Left ventricle myocardium inferior (tissue), 1 donor: ENCODE measurements around the gene ZNF423. TPM values are rescaled to one million over a fixed set of nuclear protein-coding genes. Genes with fewer than 3 reads are reported as not detected.

ENCODE experiments used
- DNase-seq: peaks from one replicate; pipeline ENCODE4 v3.0.0-alpha.2; 2020
- H3K27ac ChIP-seq: fragments of 200-600 bp; replicated peaks from 2 replicates; pipeline ENCODE4 v1.8.0; 2021
- H3K27me3 ChIP-seq: fragments of 200-600 bp; 2 replicates; pipeline ENCODE4 v1.8.0; 2021; ENCODE audit warnings: low read depth
- H3K36me3 ChIP-seq: fragments of 200-600 bp; 2 replicates; pipeline ENCODE4 v1.8.0; 2021
- H3K4me1 ChIP-seq: fragments of 200-600 bp; 2 replicates; pipeline ENCODE4 v1.8.0; 2021
- H3K4me3 ChIP-seq: fragments of 200-600 bp; 2 replicates; pipeline ENCODE4 v1.8.0; 2021; ENCODE audit warnings: mild to moderate bottlenecking, moderate library complexity
- H3K9me3 ChIP-seq: fragments of 200-600 bp; replicated peaks from 2 replicates; pipeline ENCODE4 v1.8.0; 2021
- intact Hi-C: fragments of 100-400 bp; cut with micrococcal nuclease; formaldehyde crosslinking; loops from one replicate; pipeline ENCODE4 v1.11.0; 2022
- total RNA-seq: library from RNA; stranded (reverse); fragmentation: NEBNext Ultra II Directional; extraction: Animal tissue kit (Norgen Biotek cat#: 25700); gene quantifications from one replicate; pipeline ENCODE4 v1.2.1, GENCODE V29; 2021
- TF ChIP-seq, protein P1 (sequence below): fragments of 200-600 bp; IDR thresholded peaks from 2 replicates; pipeline ENCODE4 v1.8.0; 2021; ENCODE audit warnings: antibody characterized with exemption, mild to moderate bottlenecking, borderline replicate concordance
- donor health status: DM: no; HTN: yes; CAD: no; lungs with severe emphysema.

Gene ZNF423
- total RNA-seq, 1 donor from 2014 or later: 8.6 TPM

DNA sequence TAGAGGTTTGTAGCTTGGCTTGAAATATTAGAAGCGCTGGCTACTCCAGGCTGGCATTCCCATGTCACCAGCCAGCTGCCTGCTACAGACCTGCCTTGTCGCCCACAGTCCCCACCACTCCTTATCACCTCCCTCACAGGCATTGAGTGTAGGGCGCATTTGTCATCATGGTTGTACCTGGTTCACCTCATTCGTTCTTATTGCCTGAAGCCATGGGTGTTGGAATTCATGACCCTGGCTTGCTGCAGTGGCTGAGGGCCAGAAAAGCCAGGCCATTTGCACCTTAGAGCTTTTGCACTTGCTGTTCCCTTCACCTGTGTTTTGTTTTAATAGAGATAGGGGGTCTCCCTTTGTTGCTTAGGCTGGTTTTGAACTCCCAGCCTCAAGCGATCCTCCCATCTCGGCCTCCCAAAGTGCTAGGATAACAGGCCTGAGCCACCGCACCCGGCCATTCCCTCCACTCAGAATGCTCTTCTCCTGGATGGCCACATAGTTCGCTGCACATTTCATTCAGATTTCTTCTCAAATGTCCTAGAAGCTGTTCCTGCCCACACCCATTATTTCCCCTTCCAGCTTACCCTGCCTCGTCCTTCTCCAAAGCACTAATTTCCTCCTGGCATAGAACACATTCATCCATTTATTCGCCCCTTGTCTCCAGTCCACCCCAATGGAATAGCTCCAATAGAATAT, 384.7 kb downstream of the ZNF423 start:
- Histone ChIP-seq H3K9me3 (no peaks in the 10 kb centered on the region), H3K27me3 (peaks cover 7% of the 10 kb centered on the region), H3K4me1 (no peaks in the 10 kb centered on the region), H3K36me3 (no peaks in the 10 kb centered on the region), H3K27ac (no peak overlapping the region), H3K4me3 (no peak overlapping the region)
- TF ChIP-seq, protein P1, sequence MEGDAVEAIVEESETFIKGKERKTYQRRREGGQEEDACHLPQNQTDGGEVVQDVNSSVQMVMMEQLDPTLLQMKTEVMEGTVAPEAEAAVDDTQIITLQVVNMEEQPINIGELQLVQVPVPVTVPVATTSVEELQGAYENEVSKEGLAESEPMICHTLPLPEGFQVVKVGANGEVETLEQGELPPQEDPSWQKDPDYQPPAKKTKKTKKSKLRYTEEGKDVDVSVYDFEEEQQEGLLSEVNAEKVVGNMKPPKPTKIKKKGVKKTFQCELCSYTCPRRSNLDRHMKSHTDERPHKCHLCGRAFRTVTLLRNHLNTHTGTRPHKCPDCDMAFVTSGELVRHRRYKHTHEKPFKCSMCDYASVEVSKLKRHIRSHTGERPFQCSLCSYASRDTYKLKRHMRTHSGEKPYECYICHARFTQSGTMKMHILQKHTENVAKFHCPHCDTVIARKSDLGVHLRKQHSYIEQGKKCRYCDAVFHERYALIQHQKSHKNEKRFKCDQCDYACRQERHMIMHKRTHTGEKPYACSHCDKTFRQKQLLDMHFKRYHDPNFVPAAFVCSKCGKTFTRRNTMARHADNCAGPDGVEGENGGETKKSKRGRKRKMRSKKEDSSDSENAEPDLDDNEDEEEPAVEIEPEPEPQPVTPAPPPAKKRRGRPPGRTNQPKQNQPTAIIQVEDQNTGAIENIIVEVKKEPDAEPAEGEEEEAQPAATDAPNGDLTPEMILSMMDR: no peak
- intact Hi-C loops: no loop called here
- no peak for DNase-seq

DNA sequence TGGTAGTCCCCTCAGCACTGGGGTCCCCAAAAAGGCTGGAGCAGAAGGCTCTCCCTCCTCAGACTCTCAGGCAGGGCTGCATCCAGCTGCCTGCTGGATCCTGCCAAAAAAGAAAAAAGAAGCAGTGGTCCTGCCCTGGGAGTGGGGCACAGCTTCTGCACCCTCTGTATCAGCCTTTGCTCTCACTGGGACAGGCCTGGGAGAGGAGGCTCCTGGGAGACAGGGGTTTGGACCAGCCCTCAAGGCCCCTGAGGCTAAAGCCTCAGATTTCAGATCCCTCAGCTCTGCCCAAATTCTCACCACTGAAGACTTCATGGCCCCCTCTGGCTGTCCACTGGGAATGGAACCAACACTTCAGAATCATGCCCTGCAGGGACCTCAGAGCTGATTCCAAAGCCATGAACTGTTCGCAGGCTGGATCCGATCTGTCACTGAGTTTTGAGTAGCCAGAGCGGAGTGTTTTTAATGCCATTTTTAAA, 385.4 kb downstream of the ZNF423 start:
- Histone ChIP-seq H3K27me3 (peaks cover 5% of the 10 kb centered on the region), H3K27ac (no peak overlapping the region), H3K4me1 (no peaks in the 10 kb centered on the region), H3K9me3 (no peaks in the 10 kb centered on the region), H3K36me3 (no peaks in the 10 kb centered on the region), H3K4me3 (no peak overlapping the region)
- TF ChIP-seq, protein P1: no peak
- no peak for DNase-seq
- intact Hi-C loops: no loop called here

DNA sequence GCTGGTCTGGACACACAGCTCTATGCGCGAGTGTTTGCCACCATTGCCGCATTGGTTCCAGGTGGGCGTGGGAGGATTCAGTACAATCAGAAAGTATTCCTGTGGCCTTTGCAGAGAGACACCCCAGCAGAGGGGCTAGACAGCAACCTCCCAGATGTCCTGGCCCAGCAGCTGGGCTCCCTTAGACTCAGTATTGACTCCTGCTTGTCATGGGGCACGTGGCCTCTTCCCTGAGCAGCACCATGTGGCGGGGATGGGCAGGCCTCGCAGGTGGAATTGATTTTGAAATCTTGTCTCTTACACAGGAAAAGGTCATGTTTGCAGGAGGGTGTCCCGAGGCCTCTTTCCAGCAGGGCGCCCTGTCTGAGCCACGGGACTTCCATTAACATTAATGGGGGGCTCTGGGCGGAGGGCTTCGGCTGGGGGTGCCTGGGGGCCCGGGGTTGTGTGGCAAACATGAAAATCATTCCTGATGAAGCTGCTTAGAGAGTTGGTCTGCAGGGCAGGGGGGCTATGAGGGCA, 385.9 kb downstream of the ZNF423 start:
- TF ChIP-seq, protein P1: no peak
- Histone ChIP-seq H3K4me3 (no peak overlapping the region), H3K4me1 (peaks cover 3% of the 10 kb centered on the region), H3K36me3 (no peaks in the 10 kb centered on the region), H3K9me3 (no peaks in the 10 kb centered on the region), H3K27me3 (peaks cover 10% of the 10 kb centered on the region), H3K27ac (no peak overlapping the region)
- intact Hi-C loops: no loop called here
- no peak for DNase-seq

DNA sequence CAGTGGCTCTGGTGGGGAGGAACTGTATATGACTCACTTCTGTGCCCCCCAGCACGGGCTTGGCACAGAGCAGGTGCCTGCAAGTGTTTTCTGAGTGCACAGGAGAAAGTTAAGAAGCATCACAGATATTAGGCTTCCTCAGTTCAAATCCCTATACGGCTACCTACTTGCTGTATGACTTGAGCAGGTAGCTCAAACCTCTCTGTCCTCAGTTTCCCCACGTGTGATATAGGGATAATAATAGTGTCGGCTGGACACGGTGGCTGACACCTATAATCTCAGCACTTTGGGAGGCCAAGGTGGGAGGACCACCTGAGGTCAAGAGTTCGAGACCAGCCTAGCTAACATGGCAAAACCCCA, 386.6 kb downstream of the ZNF423 start:
- peaks cover 9% of the 10 kb centered on the region for H3K4me1 ChIP-seq
- H3K36me3 ChIP-seq: no peaks in the 10 kb centered on the region
- no peak for DNase-seq
- no peak overlapping the region for H3K4me3 ChIP-seq
- H3K27ac ChIP-seq: no peak overlapping the region
- intact Hi-C loops: no loop called here
- peaks cover 17% of the 10 kb centered on the region for H3K27me3 ChIP-seq
- no peaks in the 10 kb centered on the region for H3K9me3 ChIP-seq
- TF ChIP-seq, protein P1: no peak

DNA sequence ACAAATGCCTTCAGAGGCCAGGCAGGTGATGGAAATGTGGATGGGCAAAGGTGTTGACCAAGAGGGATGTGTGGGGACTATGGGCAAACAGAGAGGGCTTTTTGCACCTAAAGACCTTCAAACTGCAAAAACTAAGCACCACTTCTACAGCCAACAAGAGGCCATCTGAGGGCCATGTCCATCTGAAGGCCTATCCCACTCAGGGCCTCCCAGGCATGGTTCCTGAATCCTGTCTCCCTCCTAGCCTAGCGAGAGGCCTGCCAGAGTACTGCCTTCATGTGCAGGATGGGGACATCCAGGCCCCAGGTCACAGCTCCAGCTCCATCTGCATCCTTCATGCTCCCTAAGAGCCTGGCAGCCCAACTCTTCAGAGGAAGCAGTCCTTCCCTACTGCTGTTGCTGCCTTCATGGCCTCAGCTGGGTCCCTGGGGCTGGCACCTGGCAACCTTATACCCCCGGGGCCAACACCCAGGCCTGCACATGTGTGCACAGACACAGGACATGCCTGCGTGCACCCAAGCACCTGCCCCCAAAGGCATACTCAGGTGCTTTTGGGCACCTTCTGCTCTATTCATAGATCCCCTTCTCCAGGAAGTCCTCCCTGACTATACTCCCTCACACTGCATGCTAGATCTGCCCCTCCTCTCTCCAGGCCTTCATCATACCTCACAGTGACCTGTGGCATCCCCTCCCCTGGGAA, 387.2 kb downstream of the ZNF423 start:
- Histone ChIP-seq H3K27ac (no peak overlapping the region), H3K27me3 (peaks cover 23% of the 10 kb centered on the region)

More for the DNA sequence above, 387.2 kb downstream of the ZNF423 start:
- intact Hi-C loops: no loop called here
- H3K36me3 ChIP-seq: no peaks in the 10 kb centered on the region
- no peak overlapping the region for H3K4me3 ChIP-seq
- DNase-seq: no peak
- peaks cover 9% of the 10 kb centered on the region for H3K4me1 ChIP-seq
- TF ChIP-seq, protein P1: no peak
- H3K9me3 ChIP-seq: no peaks in the 10 kb centered on the region
